K562 (cell line): ENCODE data around the gene HDAC3. TPM values are rescaled to one million over a fixed set of nuclear protein-coding genes. Genes with fewer than 3 reads are reported as not detected.

ENCODE experiments used
- ATAC-seq: fragments of 200-7000 bp; cut with Tn5 transposase; 3 replicates; pipeline ENCODE4 v1.9.1; 2020; ENCODE audit warnings: moderate library complexity
- BruUV-seq: library from RNA; stranded (reverse); fragments of 400-500 nt; replicated peaks from 2 replicates; lab custom pipeline; 2021; lab: Mats Ljungman, UMichigan
- CTCF ChIA-PET: fragments of 300-600 bp; formaldehyde crosslinking; extraction: SDS; loops from one replicate; lab custom pipeline; 2021; ENCODE audit warnings: low intra/inter-chr PET ratio; lab: Yijun Ruan, JAX
- POLR2A ChIA-PET: fragments of 300-600, 350-650 bp; sonication (Branson Sonifier 250); formaldehyde crosslinking; extraction: SDS; loops from one replicate; lab custom pipeline; 2021; ENCODE audit warnings: antibody characterized with exemption, inconsistent platforms; lab: Yijun Ruan, JAX
- DNase-seq, 4 experiments: peaks; one replicate each; pipeline versions ENCODE4 v3.0.0 to v3.0.0-alpha.2; 2011 to 2018; ENCODE audit warnings: low spot score in 3 of 4, mixed read lengths in 3 of 4; ENCODE audit errors: extremely low read depth in 1 of 4
- FAIRE-seq: peaks from 2 replicates; lab custom pipeline; 2011; peaks lifted over from hg19 to GRCh38; lab: Jason Lieb, UNC
- H2AFZ ChIP-seq: 2 replicates; pipeline ENCODE4 v1.6.0; 2011; ENCODE audit warnings: low read depth, low read length, control low read depth, inconsistent platforms
- H3K27ac ChIP-seq: fragments of 200-600 bp; 3 replicates; pipeline ENCODE4 v1.8.0; 2011; ENCODE audit warnings: low read depth, mild to moderate bottlenecking, control low read depth, inconsistent platforms, low read length, moderate library complexity, mixed read lengths; ENCODE audit errors: extremely low read depth
- H3K27me3 ChIP-seq, 2 experiments: fragments of 300-600 bp in 1 of 2; 2 replicates in 1 of 2; 3 replicates in 1 of 2; pipeline versions ENCODE4 v1.6.0 to v1.8.0; 2011; ENCODE audit warnings: inconsistent platforms in 2 of 2, low read length in 2 of 2, mild to moderate bottlenecking in 1 of 2, mixed read lengths in 1 of 2, moderate library complexity in 1 of 2; ENCODE audit not compliant: control insufficient read depth in 2 of 2, insufficient read depth in 2 of 2
- H3K36me3 ChIP-seq: fragments of 300-600 bp; 3 replicates; pipeline ENCODE4 v1.8.0; 2011; ENCODE audit warnings: mild to moderate bottlenecking, low read length, inconsistent platforms; ENCODE audit not compliant: control insufficient read depth, insufficient read depth
- H3K4me1 ChIP-seq, 2 experiments: fragments of 200-600 bp in 1 of 2; replicated peaks in 1 of 2; 2 replicates in 1 of 2; 3 replicates in 1 of 2; pipeline versions ENCODE4 v1.5.1 to v1.8.0; 2011; ENCODE audit warnings: inconsistent platforms in 2 of 2, low read length in 2 of 2, mild to moderate bottlenecking in 1 of 2, mixed read lengths in 1 of 2, moderate library complexity in 1 of 2; ENCODE audit not compliant: control insufficient read depth in 2 of 2, insufficient read depth in 2 of 2
- H3K4me2 ChIP-seq: 2 replicates; pipeline ENCODE4 v1.6.1; 2011; ENCODE audit warnings: low read length, control low read depth, inconsistent platforms, mixed read lengths; ENCODE audit not compliant: insufficient read depth
- H3K4me3 ChIP-seq: fragments of 200-600 bp; sonication (generic), shearing (Covaris generic); 2 replicates; pipeline ENCODE4 v1.5.1; 2016; ENCODE audit warnings: control low read depth, inconsistent platforms
- H3K79me2 ChIP-seq: fragments of 200-600 bp; 3 replicates; pipeline ENCODE4 v1.8.0; 2011; ENCODE audit warnings: low read length, inconsistent platforms; ENCODE audit not compliant: control insufficient read depth, insufficient read depth
- H3K9ac ChIP-seq, 2 experiments: 2 replicates each; pipeline versions ENCODE4 v1.6.0 to v1.6.1; 2011; ENCODE audit warnings: low read depth in 2 of 2, low read length in 2 of 2, control low read depth in 1 of 2, inconsistent platforms in 1 of 2, mild to moderate bottlenecking in 1 of 2, mixed read lengths in 1 of 2; ENCODE audit not compliant: insufficient read depth in 1 of 2
- H3K9me1 ChIP-seq: one replicate; pipeline ENCODE4 v1.6.0; 2011; ENCODE audit warnings: inconsistent platforms, mild to moderate bottlenecking, low read length, moderate library complexity; ENCODE audit not compliant: control insufficient read depth, insufficient read depth
- H3K9me3 ChIP-seq: replicated peaks from 2 replicates; pipeline ENCODE4 v1.5.1; 2011; ENCODE audit warnings: low read depth, low read length, inconsistent platforms; ENCODE audit not compliant: control insufficient read depth, insufficient read depth
- H4K20me1 ChIP-seq: replicated peaks from 2 replicates; pipeline ENCODE4 v1.6.1; 2011; ENCODE audit warnings: low read length, inconsistent platforms, mixed read lengths; ENCODE audit not compliant: control insufficient read depth, insufficient read depth
- ADNP ChIP-seq: fragments of 200-800 bp; sonication (Bioruptor generic); IDR thresholded peaks from 2 replicates; pipeline ENCODE4 v1.6.1; 2016; ENCODE audit warnings: missing genetic modification characterization, missing compliant biosample characterization
- BCOR ChIP-seq: fragments of 450-650 bp; IDR thresholded peaks from 2 replicates; pipeline ENCODE4 v1.6.1; 2016
- CBFB ChIP-seq: sonication (generic); formaldehyde crosslinking; IDR thresholded peaks from 2 replicates; pipeline ENCODE4 v1.4.0; 2020; ENCODE audit warnings: mild to moderate bottlenecking, missing genetic modification reagents
- CBX8 ChIP-seq: fragments of 200-600 bp; sonication (generic); IDR thresholded peaks from 2 replicates; pipeline ENCODE4 v1.6.1; 2012; ENCODE audit warnings: borderline replicate concordance, mixed run types, low read depth, mild to moderate bottlenecking, moderate library complexity, mixed read lengths, low read length, control low read depth, inconsistent platforms; ENCODE audit not compliant: poor library complexity, severe bottlenecking; ENCODE audit errors: extremely low read depth
- CTBP1 ChIP-seq: fragments of 450-650 bp; IDR thresholded peaks from 2 replicates; pipeline ENCODE4 v1.6.1; 2016; ENCODE audit warnings: borderline replicate concordance
- ILF3 ChIP-seq: fragments of 450-650 bp; IDR thresholded peaks from 2 replicates; pipeline ENCODE4 v1.6.1; 2018; ENCODE audit warnings: antibody characterized with exemption, mild to moderate bottlenecking, moderate library complexity, borderline replicate concordance
- KDM1A ChIP-seq, 2 experiments: fragments of 450-650 bp; IDR thresholded peaks; 2 replicates each; pipeline ENCODE4 v1.6.1; 2016; ENCODE audit warnings: mild to moderate bottlenecking in 2 of 2
- KDM2B ChIP-seq: fragments of 250-450 bp; sonication (Bioruptor Pico); IDR thresholded peaks from 2 replicates; pipeline ENCODE4 v1.8.0; 2021; ENCODE audit warnings: mild to moderate bottlenecking, moderate library complexity
- NCOA6 ChIP-seq: fragments of 450-650 bp; IDR thresholded peaks from 2 replicates; pipeline ENCODE4 v1.6.1; 2017; ENCODE audit warnings: mild to moderate bottlenecking
- NFIC ChIP-seq: fragments of 450-650 bp; IDR thresholded peaks from 2 replicates; pipeline ENCODE4 v1.6.1; 2017; ENCODE audit warnings: mild to moderate bottlenecking, inconsistent platforms
- PHF20 ChIP-seq: fragments of 450-650 bp; IDR thresholded peaks from 2 replicates; pipeline ENCODE4 v1.6.1; 2018; ENCODE audit not compliant: partially characterized antibody
- RBM25 ChIP-seq: fragments of 200-400 bp; formaldehyde crosslinking; IDR thresholded peaks from 2 replicates; pipeline ENCODE4 v1.6.1; 2018; ENCODE audit warnings: low read length, low read depth, moderate library complexity; ENCODE audit not compliant: severe bottlenecking
- TCF7 ChIP-seq: sonication (generic); IDR thresholded peaks from 2 replicates; pipeline ENCODE4 v1.6.1; 2016; ENCODE audit warnings: antibody characterized with exemption, borderline replicate concordance
- ZNF232 ChIP-seq: sonication (generic); formaldehyde crosslinking; IDR thresholded peaks from 2 replicates; pipeline ENCODE4 v1.8.0; 2022; ENCODE audit warnings: mild to moderate bottlenecking, missing genetic modification reagents
- ZNF239 ChIP-seq: fragments of 250-450 bp; sonication (Bioruptor Pico); IDR thresholded peaks from 2 replicates; pipeline ENCODE4 v1.4.0; 2020; ENCODE audit warnings: mild to moderate bottlenecking
- ZNF384 ChIP-seq: IDR thresholded peaks from 2 replicates; pipeline ENCODE4 v1.6.1; 2012; ENCODE audit warnings: low read depth, low read length, improper control_type of control experiment
- ZSCAN32 ChIP-seq: fragments of 450-650 bp; formaldehyde crosslinking; IDR thresholded peaks from 2 replicates; pipeline ENCODE4 v1.4.0; 2020; ENCODE audit warnings: mild to moderate bottlenecking, moderate library complexity
- WGBS: fragments of 100-300 bp; shearing (Covaris generic); methylation state at CpG from one replicate; pipeline ENCODE4 v1.1.6; 2016; ENCODE audit warnings: low coverage, mixed read lengths; ENCODE audit not compliant: insufficient coverage; ENCODE audit errors: missing lambda C conversion rate; 5-methylcytosine and 5-hydroxymethylcytosine counted together
- in situ Hi-C: fragments of 300-500 bp; cut with MboI; formaldehyde crosslinking; loops from 4 replicates; pipeline ENCODE4 v1.15.0; 2018; ENCODE audit warnings: inconsistent platforms, mixed read lengths
- intact Hi-C: fragments of 100-400 bp; cut with micrococcal nuclease; formaldehyde crosslinking; loops from 2 replicates; pipeline ENCODE4 v1.14.2; 2022
- polyA plus RNA-seq, 8 experiments: library from polyadenylated mRNA; depleted of rRNA in 4 of 8; stranded (reverse) in 5 of 8; unstranded in 3 of 8; fragments of >200 nt; fragmentation: Nextera tagmentation in 2 of 8; fragmentation: Illumina TruSeq in 1 of 8; extraction: Ambion mirVana in 2 of 8; extraction: Trizol in 1 of 8; gene quantifications; 2 replicates each; pipeline versions ENCODE4 v1.2.1 to v1.2.3, GENCODE V29; 2011 to 2014; ENCODE audit warnings: inconsistent platforms in 1 of 8, missing spikeins in 1 of 8
- total RNA-seq, 7 experiments: library from RNA; depleted of rRNA in 6 of 7; stranded (reverse); fragments of >200 nt in 6 of 7; fragmentation: Illumina TruSeq in 2 of 7; extraction: Trizol in 2 of 7; gene quantifications; 2 replicates each; pipeline versions ENCODE4 v1.2.1 to v1.2.3, GENCODE V29; 2011 to 2021; ENCODE audit warnings: low replicate concordance in 1 of 7
- TF ChIP-seq, protein P1 (sequence below): fragments of 250-450 bp; sonication (Bioruptor Pico); IDR thresholded peaks from 2 replicates; pipeline ENCODE4 v1.8.0; 2022; ENCODE audit warnings: moderate library complexity, mild to moderate bottlenecking, inconsistent platforms
- TF ChIP-seq, protein P2 (sequence below): fragments of 250-450 bp; sonication (Bioruptor Pico); IDR thresholded peaks from 2 replicates; pipeline ENCODE4 v1.8.0; 2022; ENCODE audit warnings: inconsistent platforms, mild to moderate bottlenecking, moderate library complexity, borderline replicate concordance

The HDAC3 gene
- total and polyA plus RNA-seq, 9 of the 15 experiments (the other 6 are each of a cell fraction or from before 2014, with no cell fraction given): 89.7 to 191 (median 119) TPM

DNA sequence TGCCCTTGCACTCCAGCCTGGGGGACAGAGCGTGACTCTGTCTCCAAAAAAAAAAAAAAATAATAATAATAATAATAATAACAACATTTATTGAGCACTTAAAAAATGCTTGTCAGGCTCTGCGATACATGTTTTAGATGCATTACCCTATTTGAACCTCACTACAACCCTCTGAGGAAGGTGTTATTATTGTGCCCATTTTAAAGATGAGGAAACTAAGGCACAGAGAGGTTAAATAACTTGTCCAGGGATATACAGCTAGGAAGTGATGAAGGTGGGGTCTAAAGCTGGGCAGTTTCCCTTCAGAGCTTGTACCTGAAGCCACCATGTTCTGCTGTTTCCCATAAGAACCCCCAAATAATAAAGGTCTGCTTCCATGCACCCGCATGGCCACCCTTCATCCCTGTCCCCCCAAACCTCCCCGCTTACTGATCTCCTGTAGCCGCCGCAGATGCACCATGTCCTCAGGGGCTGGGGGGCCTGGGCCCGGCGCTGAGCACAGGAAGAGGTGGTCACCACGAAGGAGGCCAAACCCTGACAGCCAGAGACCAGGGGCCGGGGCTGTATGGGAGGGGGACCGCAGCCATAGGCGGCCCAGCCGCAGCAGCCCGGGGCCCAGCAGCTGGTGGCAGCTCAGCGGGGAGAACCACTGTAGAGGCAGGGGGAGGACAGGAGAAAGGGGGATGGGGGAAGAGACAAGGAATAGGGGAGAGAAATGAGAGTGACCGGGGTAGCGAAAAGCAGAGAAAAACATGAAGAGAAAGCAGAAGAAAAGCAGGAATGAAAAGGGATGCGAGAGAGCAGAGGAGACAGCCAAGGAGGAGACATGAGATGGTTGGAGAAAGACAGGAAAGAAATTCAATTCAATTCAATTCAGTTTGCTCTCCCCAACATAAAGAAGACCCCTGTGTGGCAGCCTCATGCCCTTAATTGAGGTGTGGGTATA is 29.6 kb upstream of the HDAC3 start:
- Histone ChIP-seq H4K20me1 (no peaks in the 10 kb centered on the region), H3K4me1 (peaks cover 5 to 6% of the 10 kb centered on the region in 2 experiments; a peak in 4 of 5 replicates), H3K27ac (no peak overlapping the region), H3K9ac (no peak overlapping the region), H3K79me2 (no peaks in the 10 kb centered on the region), H2AFZ (no peak overlapping the region), H3K36me3 (peaks cover 3% of the 10 kb centered on the region; the same call in 1 of the 3 replicates), H3K9me3 (no peaks in the 10 kb centered on the region), H3K27me3 (no peaks in the 10 kb centered on the region), H3K4me2 (no peak overlapping the region), H3K9me1 (no peaks in the 10 kb centered on the region), H3K4me3 (no peak overlapping the region)
- 85% methylated on average over 13 of the region's 18 CpGs for WGBS
- ChIA-PET POLR2A (interaction anchor here (0.8 to 1.0 kb wide), 2 partner anchors 26 to 149 kb away, joined by 3 read pairs; no protein-coding TSS in a partner anchor), CTCF (interaction anchor here (0.9 to 1.6 kb wide), 4 partner anchors 148 to 294 kb away, joined by 3 to 12 read pairs (median 4); partner anchors contain the start of gene PCDH1)
- in situ Hi-C loops (no loop called here), intact Hi-C loops (loop anchor here (1.0 to 10.0 kb wide), 5 partner anchors 26 to 479 kb away; partner anchors contain the start of gene RNF14)
- DNase-seq: no peak
- BruUV-seq: no TSS peak
- no peak for FAIRE-seq
- no peak for ATAC-seq
- TF ChIP-seq NCOA6 (no peak), KDM1A (IDR thresholded peaks at IDR 0.05) (peak in 1 of 2 experiments; percentile 25; a peak in 1 of 4 replicates), KDM2B (CRISPR knock-in tag) (no peak), ZNF232 (CRISPR knock-in tag) (no peak), ILF3 (no peak), CTBP1 (no peak), CBFB (no peak), ZNF384 (no peak), CBX8 (no peak), TCF7 (no peak), PHF20 (no peak), RBM25 (peak; percentile 87), ADNP (tag) (peak; percentile 67), BCOR (peak; percentile 61; the same call in 1 of the 2 replicates), ZSCAN32 (CRISPR knock-in tag) (no peak), NFIC (no peak), ZNF239 (CRISPR knock-in tag) (no peak)
- TF ChIP-seq, protein P1, sequence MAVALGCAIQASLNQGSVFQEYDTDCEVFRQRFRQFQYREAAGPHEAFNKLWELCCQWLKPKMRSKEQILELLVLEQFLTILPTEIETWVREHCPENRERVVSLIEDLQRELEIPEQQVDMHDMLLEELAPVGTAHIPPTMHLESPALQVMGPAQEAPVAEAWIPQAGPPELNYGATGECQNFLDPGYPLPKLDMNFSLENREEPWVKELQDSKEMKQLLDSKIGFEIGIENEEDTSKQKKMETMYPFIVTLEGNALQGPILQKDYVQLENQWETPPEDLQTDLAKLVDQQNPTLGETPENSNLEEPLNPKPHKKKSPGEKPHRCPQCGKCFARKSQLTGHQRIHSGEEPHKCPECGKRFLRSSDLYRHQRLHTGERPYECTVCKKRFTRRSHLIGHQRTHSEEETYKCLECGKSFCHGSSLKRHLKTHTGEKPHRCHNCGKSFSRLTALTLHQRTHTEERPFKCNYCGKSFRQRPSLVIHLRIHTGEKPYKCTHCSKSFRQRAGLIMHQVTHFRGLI (CRISPR knock-in tag): no peak
- TF ChIP-seq, protein P2, sequence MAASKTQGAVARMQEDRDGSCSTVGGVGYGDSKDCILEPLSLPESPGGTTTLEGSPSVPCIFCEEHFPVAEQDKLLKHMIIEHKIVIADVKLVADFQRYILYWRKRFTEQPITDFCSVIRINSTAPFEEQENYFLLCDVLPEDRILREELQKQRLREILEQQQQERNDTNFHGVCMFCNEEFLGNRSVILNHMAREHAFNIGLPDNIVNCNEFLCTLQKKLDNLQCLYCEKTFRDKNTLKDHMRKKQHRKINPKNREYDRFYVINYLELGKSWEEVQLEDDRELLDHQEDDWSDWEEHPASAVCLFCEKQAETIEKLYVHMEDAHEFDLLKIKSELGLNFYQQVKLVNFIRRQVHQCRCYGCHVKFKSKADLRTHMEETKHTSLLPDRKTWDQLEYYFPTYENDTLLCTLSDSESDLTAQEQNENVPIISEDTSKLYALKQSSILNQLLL (CRISPR knock-in tag): no peak
